ENCODE results near the gene WTIP. TPM values are rescaled to one million over a fixed set of nuclear protein-coding genes. Genes with fewer than 3 reads are reported as not detected.
"Not testable (repeated sequence)": the region's sequence is repeated elsewhere in the genome, so short reads cannot be mapped to it uniquely, and the experiment has no call there.

WTIP gene
- total and polyA plus RNA-seq, 2 of the 13 experiments (the other 11 are each of a cell fraction or from before 2014, with no cell fraction given), result 15.0 to 18.1 TPM

DNA sequence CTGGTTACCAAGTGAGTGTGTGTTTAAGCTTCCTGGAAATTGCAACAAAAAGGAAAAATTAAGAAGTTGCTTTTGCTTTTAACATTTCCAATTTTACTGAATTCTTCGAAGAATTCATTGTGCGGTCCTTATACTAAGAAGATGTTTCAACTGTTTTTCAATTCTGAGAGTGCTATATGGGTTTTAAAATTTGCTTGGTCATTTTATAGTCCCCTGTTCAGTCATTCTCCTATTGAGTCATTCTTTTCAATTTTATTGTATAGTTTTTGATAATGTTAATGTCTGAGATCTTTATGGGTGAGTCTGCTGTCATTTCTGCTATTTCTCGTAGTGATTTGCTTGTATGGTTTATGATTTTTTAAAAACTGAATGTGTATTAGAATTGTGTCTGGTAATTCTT, 26.9 kb upstream of the WTIP start (continued):
- no peak for TF ChIP-seq HNF1A (IDR thresholded peaks at IDR 0.05; ENCODE audit: low read depth)
- no peak for TF ChIP-seq HNF1A (CRISPR knock-in tag; IDR thresholded peaks at IDR 0.05; ENCODE audit: borderline replicate concordance)

DNA sequence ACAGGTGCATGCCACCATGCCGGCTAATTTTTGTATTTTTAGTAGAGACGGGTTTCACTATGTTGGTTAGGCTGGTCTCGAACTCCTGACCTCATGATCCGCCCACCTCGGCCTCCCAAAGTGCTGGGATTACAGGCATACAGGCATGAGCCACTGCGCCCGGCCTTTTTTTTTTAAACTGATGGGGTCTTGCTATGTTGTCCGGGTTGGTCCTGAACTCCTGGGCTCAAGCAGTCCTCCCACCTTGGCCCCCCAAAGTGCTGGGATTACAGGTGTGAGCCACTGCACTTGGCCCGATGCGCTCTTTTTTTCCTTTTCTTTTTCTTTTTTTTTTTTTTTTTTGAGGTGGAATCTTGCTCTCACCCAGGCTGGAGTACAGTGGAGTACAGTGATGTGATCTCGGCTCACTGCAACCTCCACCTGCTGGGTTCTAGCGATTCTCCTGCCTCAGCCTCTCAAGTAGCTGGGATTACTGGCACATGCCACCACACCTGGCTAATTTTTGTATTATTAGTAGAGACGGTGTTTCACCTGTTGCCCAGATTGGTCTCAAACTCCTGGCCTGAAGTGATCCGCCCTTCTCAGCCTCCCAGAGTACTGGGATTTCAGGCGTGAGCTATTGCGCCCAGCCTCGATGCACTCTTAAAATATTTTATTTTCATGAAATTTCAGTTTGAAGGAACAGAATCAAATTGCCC, 25.6 kb upstream of the WTIP start:
- POLR2A ChIA-PET, result not testable (repeated sequence)

More for the DNA sequence above, 25.6 kb upstream of the WTIP start:
- H4K20me1 ChIP-seq (ENCODE audit: insufficient read depth, low read length); DNase-seq (ENCODE audit: low spot score); H3K27me3 ChIP-seq (ENCODE audit: control insufficient read depth in 1 of 2, insufficient read depth in 2 of 2, low read length in 2 of 2); H3K9me3 ChIP-seq (ENCODE audit: low read length); in situ Hi-C loops (cut with HindIII; ENCODE audit: extremely low pct_ligation_motif_present, low pct_unique_long_range_greater_than_20kb); H3K4me1 ChIP-seq (ENCODE audit: insufficient read depth, low read length); FAIRE-seq; intact Hi-C loops (cut with micrococcal nuclease; ENCODE audit: unreplicated experiment); BruUV-seq (replicated peaks); H3K27ac ChIP-seq (ENCODE audit: extremely low read length, insufficient read depth, low read length); CTCF ChIA-PET (ENCODE audit: low intra/inter-chr PET ratio, low total read pairs); H3K4me2 ChIP-seq (ENCODE audit: low read depth, low read length); H3K9ac ChIP-seq (ENCODE audit: insufficient read depth, low read depth, low read length); H3K79me2 ChIP-seq (ENCODE audit: insufficient read depth, low read length); H3K4me3 ChIP-seq (replicated peaks in 1 of 3; ENCODE audit: insufficient read depth in 1 of 3, low read depth in 2 of 3, low read length in 3 of 3); H2AFZ ChIP-seq (ENCODE audit: low read length); ATAC-seq: not testable (repeated sequence)
- WGBS (ENCODE audit: low lambda C conversion rate), result 91% methylated on average over 17 of the region's 17 CpGs
- H3K36me3 ChIP-seq (replicated peaks in 1 of 2; ENCODE audit: control insufficient read depth in 1 of 2, insufficient read depth in 2 of 2, low read length in 2 of 2), result peaks cover 23 to 72% of the 10 kb centered on the region in 2 experiments
